Hepatocyte (in vitro differentiated cells): Measurements from ENCODE around the gene TRMT11. TPM values are rescaled to one million over a fixed set of nuclear protein-coding genes. Genes with fewer than 3 reads are reported as not detected.
A peak's percentile ranks its signal among the peaks of the same experiment; 100 is the strongest.

Source experiments
- DNase-seq: peaks from one replicate; pipeline ENCODE4 v3.0.0-alpha.2; 2016; ENCODE audit warnings: low spot score
- H2AFZ ChIP-seq: fragments of 200-600 bp; sonication (generic); 2 replicates; pipeline ENCODE4 v1.6.0; 2016; ENCODE audit warnings: antibody characterized with exemption, mild to moderate bottlenecking
- H3K27ac ChIP-seq: fragments of 200-600 bp; sonication (generic); 2 replicates; pipeline ENCODE4 v1.5.1; 2016; ENCODE audit warnings: mild to moderate bottlenecking
- H3K27me3 ChIP-seq: fragments of 200-600 bp; sonication (generic); 2 replicates; pipeline ENCODE4 v1.6.1; 2016
- H3K36me3 ChIP-seq: fragments of 200-600 bp; sonication (generic); replicated peaks from 2 replicates; pipeline ENCODE4 v1.5.1; 2016; ENCODE audit warnings: low read depth; ENCODE audit not compliant: insufficient read depth
- H3K4me1 ChIP-seq: fragments of 200-600 bp; sonication (generic); 2 replicates; pipeline ENCODE4 v1.5.1; 2016; ENCODE audit warnings: mild to moderate bottlenecking, moderate library complexity; ENCODE audit not compliant: insufficient read depth
- H3K4me2 ChIP-seq: fragments of 200-600 bp; sonication (generic); 2 replicates; pipeline ENCODE4 v1.6.0; 2016
- H3K4me3 ChIP-seq: fragments of 200-600 bp; sonication (generic); 2 replicates; pipeline ENCODE4 v1.5.1; 2016; ENCODE audit warnings: mild to moderate bottlenecking
- H3K79me2 ChIP-seq: fragments of 200-600 bp; sonication (generic); 2 replicates; pipeline ENCODE4 v1.6.0; 2017; ENCODE audit warnings: mild to moderate bottlenecking
- H3K9me2 ChIP-seq: fragments of 200-600 bp; sonication (generic); replicated peaks from 2 replicates; pipeline ENCODE4 v1.6.0; 2017; ENCODE audit warnings: mild to moderate bottlenecking; ENCODE audit not compliant: insufficient read depth
- H3K9me3 ChIP-seq: fragments of 200-600 bp; sonication (generic); 2 replicates; pipeline ENCODE4 v1.5.1; 2016; ENCODE audit warnings: low read depth, mild to moderate bottlenecking
- H4K20me1 ChIP-seq: fragments of 200-600 bp; sonication (generic); 2 replicates; pipeline ENCODE4 v1.6.0; 2016; ENCODE audit warnings: mild to moderate bottlenecking; ENCODE audit not compliant: insufficient read depth, poor library complexity, severe bottlenecking
- CTCF ChIP-seq: fragments of 200-600 bp; sonication (generic); IDR thresholded peaks from 2 replicates; pipeline ENCODE4 v1.5.1; 2016; ENCODE audit warnings: antibody characterized with exemption, mild to moderate bottlenecking; ENCODE audit not compliant: poor library complexity
- EZH2 ChIP-seq: fragments of 200-600 bp; sonication (generic); IDR thresholded peaks from 2 replicates; pipeline ENCODE4 v1.6.1; 2016; ENCODE audit warnings: antibody characterized with exemption, mild to moderate bottlenecking, borderline replicate concordance
- EZH2phosphoT487 ChIP-seq: fragments of 200-600 bp; sonication (generic); IDR thresholded peaks from one replicate; pipeline ENCODE4 v1.6.1; 2018; ENCODE audit warnings: antibody characterized with exemption, mild to moderate bottlenecking, low read depth, moderate library complexity; ENCODE audit not compliant: unreplicated experiment, severe bottlenecking
- WGBS: methylation state at CpG from one replicate; pipeline ENCODE4 v1.1.6; 2016; ENCODE audit warnings: low lambda C conversion rate; ENCODE audit errors: missing lambda C conversion rate; 5-methylcytosine and 5-hydroxymethylcytosine counted together
- polyA plus RNA-seq: library from polyadenylated mRNA; unstranded; fragments of >200 nt; fragmentation: Nextera tagmentation; extraction: Ambion mirVana; gene quantifications from 2 replicates; pipeline ENCODE4 v1.2.1, GENCODE V29; 2016
- total RNA-seq: library from RNA; depleted of rRNA; stranded (reverse); fragments of >200 nt; gene quantifications from 2 replicates; pipeline ENCODE4 v1.2.3, GENCODE V29; 2014

Gene TRMT11
- total and polyA plus RNA-seq, 2 experiments from 2014 or later = 18.6 to 27.6 TPM

DNA sequence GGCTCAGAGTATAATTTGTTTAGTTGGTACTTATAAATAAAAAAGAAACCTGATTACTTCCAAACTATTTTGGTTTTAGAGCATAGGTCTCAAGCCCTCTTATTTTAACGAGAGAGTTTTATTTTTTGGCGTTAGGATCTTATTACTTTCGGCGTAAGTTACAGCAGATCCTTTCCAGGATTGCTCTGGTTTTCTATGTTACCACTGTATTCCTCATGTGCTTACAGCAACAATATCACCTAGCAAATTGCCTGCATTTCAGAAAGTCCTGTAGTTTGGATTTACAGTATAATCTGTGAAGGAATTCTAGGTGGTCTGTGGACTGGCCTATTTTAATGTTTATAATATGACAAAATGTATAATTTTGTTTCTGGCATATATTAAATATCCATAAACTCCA, 54.1 kb downstream of the TRMT11 start:
- WGBS = 82% methylated on average over 4 of the region's 4 CpGs
- Histone ChIP-seq H3K27me3 (no peaks in the 10 kb centered on the region), H3K4me2 (no peak overlapping the region), H3K79me2 (no peaks in the 10 kb centered on the region), H3K9me3 (no peaks in the 10 kb centered on the region), H4K20me1 (no peaks in the 10 kb centered on the region), H3K4me1 (peaks cover 19% of the 10 kb centered on the region), H2AFZ (no peak overlapping the region), H3K9me2 (no peaks in the 10 kb centered on the region), H3K27ac (peak overlapping the region; percentile 66), H3K4me3 (no peak overlapping the region), H3K36me3 (no peaks in the 10 kb centered on the region)
- TF ChIP-seq CTCF = no peak
- TF ChIP-seq EZH2 = no peak
- no peak for TF ChIP-seq EZH2phosphoT487
- DNase-seq = no peak

DNA sequence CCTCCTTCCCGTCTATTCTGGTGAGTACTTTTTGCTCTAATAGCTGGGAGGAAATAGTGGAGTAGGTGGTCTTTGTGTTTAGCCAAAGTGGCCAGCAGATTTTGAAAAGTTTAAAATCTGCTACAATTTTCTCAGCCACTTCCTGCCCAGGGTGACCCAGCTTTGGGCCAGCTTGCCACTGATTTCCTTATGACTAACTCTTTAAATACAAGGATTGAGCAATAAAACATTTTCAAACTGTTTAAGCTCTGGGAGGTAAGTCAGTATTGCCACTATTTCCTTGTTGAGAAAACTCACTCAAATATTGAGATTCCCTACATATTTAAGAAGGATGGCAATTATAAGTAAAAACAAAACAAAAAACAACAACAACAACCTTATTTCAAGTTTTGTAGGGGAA, 54.5 kb downstream of the TRMT11 start:
- H2AFZ ChIP-seq = no peak overlapping the region
- H3K27me3 ChIP-seq = no peaks in the 10 kb centered on the region
- TF ChIP-seq EZH2phosphoT487 (no peak), CTCF (no peak), EZH2 (no peak)
- no peak overlapping the region for H3K4me3 ChIP-seq
- H3K36me3 ChIP-seq = no peaks in the 10 kb centered on the region
- H3K9me3 ChIP-seq = no peaks in the 10 kb centered on the region
- H3K4me1 ChIP-seq = peaks cover 19% of the 10 kb centered on the region
- no peaks in the 10 kb centered on the region for H3K79me2 ChIP-seq
- H4K20me1 ChIP-seq = no peaks in the 10 kb centered on the region
- H3K4me2 ChIP-seq = no peak overlapping the region
- WGBS = 60% methylated on average over 1 of the region's 1 CpG
- peak overlapping the region; percentile 66 for H3K27ac ChIP-seq
- no peaks in the 10 kb centered on the region for H3K9me2 ChIP-seq
- peak; percentile 29 for DNase-seq

DNA sequence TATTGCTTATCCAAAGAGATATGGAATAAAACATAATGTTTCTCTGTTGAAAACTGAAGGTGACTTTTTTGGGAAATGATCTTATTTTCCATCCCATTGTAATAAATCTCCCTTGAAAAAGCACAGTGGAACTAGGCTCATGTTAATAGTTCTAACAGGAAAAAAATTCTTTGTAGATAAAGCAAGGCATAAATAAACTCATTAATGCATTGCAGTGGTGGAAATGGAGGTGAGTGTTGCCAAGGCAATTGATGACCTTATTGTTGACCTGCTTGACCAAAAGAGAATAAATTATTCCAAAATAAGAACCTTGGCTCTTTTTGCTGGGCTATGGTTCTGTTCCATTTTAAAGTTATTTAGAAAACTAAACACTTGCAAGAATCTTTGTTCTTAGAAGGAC, 55.2 kb downstream of the TRMT11 start:
- peak overlapping the region; percentile 66 for H3K27ac ChIP-seq

More for the DNA sequence above, 55.2 kb downstream of the TRMT11 start:
- Histone ChIP-seq H3K4me3 (no peak overlapping the region), H3K4me2 (no peak overlapping the region), H3K9me3 (no peaks in the 10 kb centered on the region), H3K4me1 (peaks cover 19% of the 10 kb centered on the region), H3K36me3 (no peaks in the 10 kb centered on the region), H3K27me3 (no peaks in the 10 kb centered on the region), H2AFZ (no peak overlapping the region), H3K9me2 (no peaks in the 10 kb centered on the region), H4K20me1 (no peaks in the 10 kb centered on the region), H3K79me2 (no peaks in the 10 kb centered on the region)
- no peak for TF ChIP-seq EZH2
- no peak for TF ChIP-seq CTCF
- TF ChIP-seq EZH2phosphoT487 = no peak
- DNase-seq = no peak
